GM10248 (cell line): ENCODE measurements around the gene IL1RAPL2.
"Not testable (repeated sequence)": the region's sequence is repeated elsewhere in the genome, so short reads cannot be mapped to it uniquely, and the experiment has no call there.

ENCODE experiments used
- CTCF ChIA-PET: fragments of 300-600 bp; sonication (Branson Sonifier 250); formaldehyde crosslinking; extraction: SDS; loops from one replicate; lab custom pipeline; 2021; ENCODE audit warnings: antibody characterized with exemption; lab: Yijun Ruan, JAX
- POLR2A ChIA-PET: fragments of 350-650 bp; sonication (Branson Sonifier 250); formaldehyde crosslinking; extraction: SDS; loops from one replicate; lab custom pipeline; 2020; ENCODE audit warnings: antibody characterized with exemption; lab: Yijun Ruan, JAX
- DNase-seq: peaks from one replicate; pipeline ENCODE4 v3.0.0; 2012; ENCODE audit errors: extremely low spot score
- TF ChIP-seq, protein P1 (sequence below): IDR thresholded peaks from 2 replicates; pipeline ENCODE4 v1.5.1; 2012; ENCODE audit warnings: mild to moderate bottlenecking, low read depth; ENCODE audit errors: extremely low read depth, missing control alignments, control extremely low read depth

Gene IL1RAPL2

DNA sequence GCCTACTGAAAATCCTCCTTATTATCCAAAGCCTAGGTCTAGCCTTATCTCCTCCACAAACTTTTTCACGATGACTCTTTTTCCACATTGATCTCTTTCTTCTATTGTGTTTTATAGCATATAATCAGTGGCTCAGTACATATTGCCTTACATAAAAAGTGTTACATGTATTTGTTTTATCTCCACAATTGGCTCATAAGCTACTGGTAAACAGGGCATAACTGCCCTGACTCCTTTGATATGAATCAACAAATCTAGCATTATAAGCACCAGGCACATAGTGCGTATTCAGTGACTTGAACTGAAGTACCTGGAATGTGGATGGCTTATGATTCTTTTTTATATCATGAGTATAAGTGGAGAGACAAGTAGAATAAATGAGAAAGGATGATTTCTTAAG, 447.7 kb downstream of the IL1RAPL2 start:
- DNase-seq = no peak
- TF ChIP-seq, protein P1, sequence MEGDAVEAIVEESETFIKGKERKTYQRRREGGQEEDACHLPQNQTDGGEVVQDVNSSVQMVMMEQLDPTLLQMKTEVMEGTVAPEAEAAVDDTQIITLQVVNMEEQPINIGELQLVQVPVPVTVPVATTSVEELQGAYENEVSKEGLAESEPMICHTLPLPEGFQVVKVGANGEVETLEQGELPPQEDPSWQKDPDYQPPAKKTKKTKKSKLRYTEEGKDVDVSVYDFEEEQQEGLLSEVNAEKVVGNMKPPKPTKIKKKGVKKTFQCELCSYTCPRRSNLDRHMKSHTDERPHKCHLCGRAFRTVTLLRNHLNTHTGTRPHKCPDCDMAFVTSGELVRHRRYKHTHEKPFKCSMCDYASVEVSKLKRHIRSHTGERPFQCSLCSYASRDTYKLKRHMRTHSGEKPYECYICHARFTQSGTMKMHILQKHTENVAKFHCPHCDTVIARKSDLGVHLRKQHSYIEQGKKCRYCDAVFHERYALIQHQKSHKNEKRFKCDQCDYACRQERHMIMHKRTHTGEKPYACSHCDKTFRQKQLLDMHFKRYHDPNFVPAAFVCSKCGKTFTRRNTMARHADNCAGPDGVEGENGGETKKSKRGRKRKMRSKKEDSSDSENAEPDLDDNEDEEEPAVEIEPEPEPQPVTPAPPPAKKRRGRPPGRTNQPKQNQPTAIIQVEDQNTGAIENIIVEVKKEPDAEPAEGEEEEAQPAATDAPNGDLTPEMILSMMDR = no peak
- ChIA-PET CTCF (no interaction called here), POLR2A (no interaction called here)

- ChIA-PET POLR2A (no interaction called here), CTCF (interaction anchor here (0.6 kb wide), 1 partner anchor 11 kb away, joined by 3 read pairs; no protein-coding TSS in a partner anchor)
- TF ChIP-seq, protein P1 = no peak
These were observed 451.6 kb downstream of the IL1RAPL2 start for GRCh38 chrX:105017641-105018040.

GRCh38 chrX:105018865-105019264, 452.9 kb downstream of the IL1RAPL2 start:
- DNase-seq = no peak
- TF ChIP-seq, protein P1 = no peak
- CTCF ChIA-PET = no interaction called here
- POLR2A ChIA-PET = no interaction called here

More at GRCh38 chrX:105017641-105018040, 451.6 kb downstream of the IL1RAPL2 start:
- no peak for DNase-seq

GRCh38 chrX:105028962-105029361, 463.0 kb downstream of the IL1RAPL2 start:
- POLR2A ChIA-PET, CTCF ChIA-PET, DNase-seq: not testable (repeated sequence)

DNA sequence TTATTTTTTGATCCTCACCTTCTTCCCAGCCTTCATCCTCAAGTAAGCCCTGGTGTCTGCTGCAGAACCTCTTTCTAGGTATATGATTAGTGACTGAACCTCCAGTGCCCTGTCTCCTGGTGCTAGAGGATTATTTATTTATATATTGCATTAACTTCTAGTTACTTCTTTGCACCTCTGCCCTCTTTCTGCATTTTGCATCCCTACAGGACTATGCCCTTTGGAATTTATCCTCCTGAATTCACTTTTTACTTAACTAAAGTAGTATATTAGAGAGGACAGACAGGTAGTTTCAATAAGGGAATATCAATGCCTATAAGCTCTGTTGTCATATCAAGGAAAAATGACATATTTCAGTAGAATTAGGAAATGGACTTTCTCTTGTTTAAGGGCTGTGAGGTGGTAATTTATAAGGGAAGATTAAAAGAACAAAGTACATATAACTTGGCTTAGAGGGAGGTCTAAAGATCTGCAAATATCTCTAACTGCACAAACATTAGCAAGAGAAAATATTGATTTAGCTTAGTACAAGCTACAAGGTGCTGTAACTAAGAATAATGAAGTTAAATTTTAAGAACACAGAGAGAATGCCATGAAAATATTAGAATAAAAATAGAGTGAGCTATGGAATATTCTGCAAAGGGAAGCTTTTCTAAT, 472.8 kb downstream of the IL1RAPL2 start:
- TF ChIP-seq, protein P1 = no peak
- ChIA-PET POLR2A (no interaction called here), CTCF (no interaction called here)
- DNase-seq = no peak

- POLR2A ChIA-PET = no interaction called here
- CTCF ChIA-PET = no interaction called here
- no peak for DNase-seq
- TF ChIP-seq, protein P1 = no peak
These were observed 484.9 kb downstream of the IL1RAPL2 start for GRCh38 chrX:105050921-105051320.

DNA sequence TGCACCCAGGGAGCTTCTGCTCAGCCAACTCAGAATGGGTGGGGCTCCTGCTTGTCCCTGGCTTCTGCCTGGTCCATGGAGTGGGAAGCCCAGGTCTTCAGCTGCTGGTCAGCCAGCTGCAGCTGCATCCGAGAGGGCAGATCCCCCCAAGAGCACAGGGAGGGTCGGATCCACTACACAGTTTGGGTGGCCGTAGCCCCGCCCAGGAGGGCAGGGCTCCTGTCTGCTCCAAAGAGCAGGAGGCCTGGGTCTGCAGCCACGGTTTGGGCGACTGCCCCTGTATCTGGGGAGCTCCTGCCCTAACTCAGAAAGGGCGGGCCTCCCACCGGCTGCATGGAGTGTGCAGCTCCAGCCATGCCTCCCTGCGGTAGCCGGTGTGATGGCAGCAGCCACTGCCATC, 485.4 kb downstream of the IL1RAPL2 start:
- no peak for DNase-seq
- POLR2A ChIA-PET = no interaction called here
- TF ChIP-seq, protein P1 = no peak
- CTCF ChIA-PET = no interaction called here
